PC-3 (cell line): Measurements from ENCODE around the gene HPN. TPM values are rescaled to one million over a fixed set of nuclear protein-coding genes. Genes with fewer than 3 reads are reported as not detected.

Source experiments
- ATAC-seq: fragments of 200-7000 bp; cut with Tn5 transposase; 2 replicates; pipeline ENCODE4 v1.9.1; 2020; ENCODE audit warnings: mild to moderate bottlenecking, moderate library complexity
- BruUV-seq: library from RNA; stranded (reverse); fragments of 400-500 nt; replicated peaks from 2 replicates; lab custom pipeline; 2021; lab: Mats Ljungman, UMichigan
- CTCF ChIA-PET: fragments of 300-600 bp; sonication (Branson Sonifier 250); formaldehyde crosslinking; loops from one replicate; lab custom pipeline; 2022; ENCODE audit warnings: antibody characterized with exemption; lab: Charles Lee
- POLR2A ChIA-PET: fragments of 300-600 bp; sonication (Branson Sonifier 250); formaldehyde crosslinking; loops from one replicate; lab custom pipeline; 2022; ENCODE audit warnings: antibody characterized with exemption; ENCODE audit not compliant: unreplicated experiment; lab: Charles Lee
- DNase-seq: peaks from one replicate; pipeline ENCODE4 v3.0.0-alpha.2; 2015
- H2AFZ ChIP-seq: fragments of 300-600 bp; sonication (generic); 2 replicates; pipeline ENCODE4 v1.6.0; 2016; ENCODE audit warnings: antibody characterized with exemption, low read length
- H3F3A ChIP-seq: fragments of 300-600 bp; sonication (generic); one replicate; pipeline ENCODE4 v1.6.0; 2017; ENCODE audit warnings: antibody characterized with exemption, low read length, control low read depth, mild to moderate bottlenecking; ENCODE audit not compliant: unreplicated experiment
- H3K27ac ChIP-seq: fragments of 300-600 bp; sonication (generic); 2 replicates; pipeline ENCODE4 v1.5.1; 2016; ENCODE audit warnings: mild to moderate bottlenecking, low read length
- H3K27me3 ChIP-seq: fragments of 300-600 bp; sonication (generic); 2 replicates; pipeline ENCODE4 v1.6.1; 2016; ENCODE audit warnings: low read length, mixed read lengths
- H3K36me3 ChIP-seq: fragments of 300-600 bp; sonication (generic); 2 replicates; pipeline ENCODE4 v1.6.1; 2016; ENCODE audit warnings: low read depth, mixed run types, low read length, mixed read lengths
- H3K4me1 ChIP-seq: fragments of 300-600 bp; sonication (generic); 2 replicates; pipeline ENCODE4 v1.5.1; 2016; ENCODE audit warnings: low read length; ENCODE audit not compliant: insufficient read depth
- H3K4me2 ChIP-seq: fragments of 300-600 bp; sonication (generic); 2 replicates; pipeline ENCODE4 v1.6.0; 2016; ENCODE audit warnings: low read length
- H3K4me3 ChIP-seq: fragments of 300-600 bp; sonication (generic); 2 replicates; pipeline ENCODE4 v1.5.1; 2016; ENCODE audit warnings: mild to moderate bottlenecking, low read length, mixed read lengths
- H3K79me2 ChIP-seq: fragments of 300-600 bp; sonication (generic); 2 replicates; pipeline ENCODE4 v1.6.1; 2017; ENCODE audit warnings: low read length, mixed read lengths
- H3K9ac ChIP-seq: fragments of 300-600 bp; sonication (generic); 2 replicates; pipeline ENCODE4 v1.6.0; 2016; ENCODE audit warnings: mild to moderate bottlenecking, low read length
- H3K9me2 ChIP-seq: fragments of 300-600 bp; sonication (generic); replicated peaks from 2 replicates; pipeline ENCODE4 v1.6.1; 2016; ENCODE audit warnings: mixed run types, low read length, mixed read lengths
- H3K9me3 ChIP-seq: fragments of 300-600 bp; sonication (generic); 2 replicates; pipeline ENCODE4 v1.6.1; 2016; ENCODE audit warnings: low read length, mixed read lengths
- H4K20me1 ChIP-seq: fragments of 300-600 bp; sonication (generic); 2 replicates; pipeline ENCODE4 v1.6.1; 2016; ENCODE audit warnings: low read length, mixed read lengths
- EZH2 ChIP-seq: fragments of 300-600 bp; sonication (generic); IDR thresholded peaks from one replicate; pipeline ENCODE4 v1.6.1; 2017; ENCODE audit warnings: antibody characterized with exemption, mild to moderate bottlenecking, low read length; ENCODE audit not compliant: unreplicated experiment
- EZH2phosphoT487 ChIP-seq: fragments of 300-600 bp; sonication (generic); IDR thresholded peaks from 2 replicates; pipeline ENCODE4 v1.6.1; 2018; ENCODE audit warnings: mild to moderate bottlenecking, antibody characterized with exemption, low read length, borderline replicate concordance
- intact Hi-C: fragments of 100-400 bp; cut with micrococcal nuclease; formaldehyde crosslinking; loops from 2 replicates; pipeline ENCODE4 v1.9.0; 2023
- total RNA-seq: library from RNA; depleted of rRNA; stranded (reverse); fragments of >200 nt; gene quantifications from 2 replicates; pipeline ENCODE4 v1.2.3, GENCODE V29; 2014
- TF ChIP-seq, protein P1 (sequence below): fragments of 300-600 bp; sonication (generic); conservative IDR thresholded peaks from 2 replicates; pipeline ENCODE4 v1.5.1; 2017; ENCODE audit warnings: antibody characterized with exemption, low read depth, mild to moderate bottlenecking, low read length

Gene HPN
- total RNA-seq, 1 experiment from 2014 or later: 0.18 TPM

- ChIA-PET POLR2A (no interaction called here), CTCF (no interaction called here)
- DNase-seq: no peak
- Histone ChIP-seq H3K9me2 (no peaks in the 10 kb centered on the region), H3K9me3 (no peaks in the 10 kb centered on the region), H4K20me1 (no peaks in the 10 kb centered on the region), H3K4me3 (no peak overlapping the region), H3K9ac (no peak overlapping the region), H3K27ac (no peak overlapping the region), H3K4me1 (peaks cover 8% of the 10 kb centered on the region; the same call in 1 of the 2 replicates), H3K36me3 (no peaks in the 10 kb centered on the region), H3K79me2 (no peaks in the 10 kb centered on the region), H2AFZ (no peak overlapping the region), H3K4me2 (no peak overlapping the region), H3F3A (no peaks in the 10 kb centered on the region), H3K27me3 (no peaks in the 10 kb centered on the region)
- intact Hi-C loops: no loop called here
- no peak for ATAC-seq
- TF ChIP-seq, protein P1, sequence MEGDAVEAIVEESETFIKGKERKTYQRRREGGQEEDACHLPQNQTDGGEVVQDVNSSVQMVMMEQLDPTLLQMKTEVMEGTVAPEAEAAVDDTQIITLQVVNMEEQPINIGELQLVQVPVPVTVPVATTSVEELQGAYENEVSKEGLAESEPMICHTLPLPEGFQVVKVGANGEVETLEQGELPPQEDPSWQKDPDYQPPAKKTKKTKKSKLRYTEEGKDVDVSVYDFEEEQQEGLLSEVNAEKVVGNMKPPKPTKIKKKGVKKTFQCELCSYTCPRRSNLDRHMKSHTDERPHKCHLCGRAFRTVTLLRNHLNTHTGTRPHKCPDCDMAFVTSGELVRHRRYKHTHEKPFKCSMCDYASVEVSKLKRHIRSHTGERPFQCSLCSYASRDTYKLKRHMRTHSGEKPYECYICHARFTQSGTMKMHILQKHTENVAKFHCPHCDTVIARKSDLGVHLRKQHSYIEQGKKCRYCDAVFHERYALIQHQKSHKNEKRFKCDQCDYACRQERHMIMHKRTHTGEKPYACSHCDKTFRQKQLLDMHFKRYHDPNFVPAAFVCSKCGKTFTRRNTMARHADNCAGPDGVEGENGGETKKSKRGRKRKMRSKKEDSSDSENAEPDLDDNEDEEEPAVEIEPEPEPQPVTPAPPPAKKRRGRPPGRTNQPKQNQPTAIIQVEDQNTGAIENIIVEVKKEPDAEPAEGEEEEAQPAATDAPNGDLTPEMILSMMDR: no peak
- TF ChIP-seq EZH2 (no peak), EZH2phosphoT487 (no peak)
- BruUV-seq: no TSS peak
These were observed 18.8 kb downstream of the HPN start for GRCh38 chr19:35060160-35060855.

- no peaks in the 10 kb centered on the region for H3K27me3 ChIP-seq
- H3K9ac ChIP-seq: no peak overlapping the region
- no peaks in the 10 kb centered on the region for H3K79me2 ChIP-seq
- BruUV-seq: no TSS peak
- peaks cover 8% of the 10 kb centered on the region; the same call in 1 of the 2 replicates for H3K4me1 ChIP-seq
- DNase-seq: peak; percentile 67
- no peaks in the 10 kb centered on the region for H3F3A ChIP-seq
- H3K9me2 ChIP-seq: no peaks in the 10 kb centered on the region
- no peaks in the 10 kb centered on the region for H4K20me1 ChIP-seq
- H2AFZ ChIP-seq: no peak overlapping the region
- no peaks in the 10 kb centered on the region for H3K9me3 ChIP-seq
- H3K36me3 ChIP-seq: no peaks in the 10 kb centered on the region
- H3K4me3 ChIP-seq: no peak overlapping the region
- H3K27ac ChIP-seq: no peak overlapping the region
- TF ChIP-seq EZH2phosphoT487: no peak
- TF ChIP-seq, protein P1: no peak
- ChIA-PET CTCF (no interaction called here), POLR2A (no interaction called here)
- no peak overlapping the region for H3K4me2 ChIP-seq
- intact Hi-C loops: no loop called here
- ATAC-seq: peak; percentile 79
These were observed 20.3 kb downstream of the HPN start for GRCh38 chr19:35061583-35062373.

GRCh38 chr19:35062942-35063341, 21.4 kb downstream of the HPN start:
- Histone ChIP-seq H3K9me2 (no peaks in the 10 kb centered on the region), H3K36me3 (no peaks in the 10 kb centered on the region), H3K9ac (no peak overlapping the region), H2AFZ (no peak overlapping the region), H3K27ac (no peak overlapping the region), H3K27me3 (no peaks in the 10 kb centered on the region), H4K20me1 (no peaks in the 10 kb centered on the region), H3K9me3 (no peaks in the 10 kb centered on the region), H3K4me3 (no peak overlapping the region), H3F3A (no peaks in the 10 kb centered on the region), H3K79me2 (no peaks in the 10 kb centered on the region), H3K4me1 (peaks cover 8% of the 10 kb centered on the region), H3K4me2 (no peak overlapping the region)
- ChIA-PET CTCF (no interaction called here), POLR2A (no interaction called here)
- BruUV-seq: no TSS peak
- ATAC-seq: no peak
- no peak for DNase-seq
- TF ChIP-seq, protein P1: no peak
- TF ChIP-seq EZH2phosphoT487 (no peak), EZH2 (no peak)
- intact Hi-C loops: no loop called here
